Endothelial cell of hepatic sinusoid (primary cell): ENCODE measurements around the gene ADTRP.

Experiments
- in situ Hi-C: cut with HindIII; loops from 2 replicates; pipeline ENCODE4 v1.10.0; 2017; ENCODE audit warnings: low sequenced_read_pairs

The ADTRP gene

DNA sequence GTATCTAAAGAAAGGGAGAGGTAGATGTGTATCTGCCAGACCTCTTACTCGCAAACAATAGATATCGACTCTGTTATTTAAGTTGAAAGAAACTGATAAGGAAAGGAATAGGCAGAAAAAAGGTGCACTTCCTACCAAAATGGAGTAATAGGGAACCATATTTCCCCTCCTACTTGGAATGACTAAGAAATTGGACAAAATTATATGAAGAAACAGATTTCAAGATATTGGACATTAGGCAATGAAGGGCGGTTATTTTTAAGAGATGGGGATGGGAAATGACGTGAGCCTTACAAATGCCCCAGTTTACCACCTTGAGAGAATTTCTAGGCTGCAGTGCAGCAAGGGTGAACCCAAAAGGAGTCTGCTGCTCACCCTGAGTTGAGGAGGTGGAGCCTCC is 108.9 kb downstream of the ADTRP start:
- in situ Hi-C loops = loop anchor here (25.0 kb wide), 1 partner anchor 618 kb away; the partner anchor contains the start of gene EDN1

GRCh38 chr6:11668455-11668854 is 110.1 kb downstream of the ADTRP start:
- in situ Hi-C loops = loop anchor here (25.0 kb wide), 1 partner anchor 619 kb away; the partner anchor contains the start of gene EDN1

GRCh38 chr6:11667876-11668275 is 110.7 kb downstream of the ADTRP start:
- in situ Hi-C loops = loop anchor here (25.0 kb wide), 1 partner anchor 619 kb away; the partner anchor contains the start of gene EDN1

- in situ Hi-C loops = loop anchor here (25.0 kb wide), 1 partner anchor 622 kb away; the partner anchor contains the start of gene EDN1
Measured at GRCh38 chr6:11665604-11666326, 112.8 kb downstream of the ADTRP start.
